ENCODE results near the gene FOXP1.

The FOXP1 gene

GRCh38 chr3:71258526-71258925 is 325.0 kb downstream of the FOXP1 start:
- H3K79me2 ChIP-seq (ENCODE audit: control insufficient read depth, low read length), result no peaks in the 10 kb centered on the region
- no peak overlapping the region for H3K4me2 ChIP-seq (ENCODE audit: low read length)
- no peak overlapping the region for H3K4me3 ChIP-seq (ENCODE audit: low read length)
- no peaks in the 10 kb centered on the region for H3F3A ChIP-seq (ENCODE audit: control insufficient read depth, insufficient read depth)
- no peaks in the 10 kb centered on the region for H3K36me3 ChIP-seq (ENCODE audit: control insufficient read depth, low read length)
- no peaks in the 10 kb centered on the region for H4K20me1 ChIP-seq (ENCODE audit: control insufficient read depth, insufficient read depth, low read depth, low read length)
- H3K9me2 ChIP-seq (replicated peaks; ENCODE audit: control insufficient read depth, low read length), result no peaks in the 10 kb centered on the region
- no peaks in the 10 kb centered on the region for H3K9me3 ChIP-seq (ENCODE audit: control insufficient read depth, insufficient read depth, low read length)
- H3K27me3 ChIP-seq (ENCODE audit: control insufficient read depth, low read length), result no peaks in the 10 kb centered on the region
- H3K27ac ChIP-seq (ENCODE audit: low read depth, low read length), result no peak overlapping the region
- TF ChIP-seq, protein P1, sequence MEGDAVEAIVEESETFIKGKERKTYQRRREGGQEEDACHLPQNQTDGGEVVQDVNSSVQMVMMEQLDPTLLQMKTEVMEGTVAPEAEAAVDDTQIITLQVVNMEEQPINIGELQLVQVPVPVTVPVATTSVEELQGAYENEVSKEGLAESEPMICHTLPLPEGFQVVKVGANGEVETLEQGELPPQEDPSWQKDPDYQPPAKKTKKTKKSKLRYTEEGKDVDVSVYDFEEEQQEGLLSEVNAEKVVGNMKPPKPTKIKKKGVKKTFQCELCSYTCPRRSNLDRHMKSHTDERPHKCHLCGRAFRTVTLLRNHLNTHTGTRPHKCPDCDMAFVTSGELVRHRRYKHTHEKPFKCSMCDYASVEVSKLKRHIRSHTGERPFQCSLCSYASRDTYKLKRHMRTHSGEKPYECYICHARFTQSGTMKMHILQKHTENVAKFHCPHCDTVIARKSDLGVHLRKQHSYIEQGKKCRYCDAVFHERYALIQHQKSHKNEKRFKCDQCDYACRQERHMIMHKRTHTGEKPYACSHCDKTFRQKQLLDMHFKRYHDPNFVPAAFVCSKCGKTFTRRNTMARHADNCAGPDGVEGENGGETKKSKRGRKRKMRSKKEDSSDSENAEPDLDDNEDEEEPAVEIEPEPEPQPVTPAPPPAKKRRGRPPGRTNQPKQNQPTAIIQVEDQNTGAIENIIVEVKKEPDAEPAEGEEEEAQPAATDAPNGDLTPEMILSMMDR (IDR thresholded peaks at IDR 0.05; ENCODE audit: low read depth, low read length, poor library complexity, severe bottlenecking), result no peak
- TF ChIP-seq EZH2phosphoT487 (IDR thresholded peaks at IDR 0.05; ENCODE audit: borderline replicate concordance, low read length), result no peak
- H3K4me1 ChIP-seq (ENCODE audit: control insufficient read depth, low read length), result no peaks in the 10 kb centered on the region

GRCh38 chr3:71258116-71258515 is 325.4 kb downstream of the FOXP1 start:
- no peak overlapping the region for H3K4me2 ChIP-seq (ENCODE audit: low read length)
- H3K27me3 ChIP-seq (ENCODE audit: control insufficient read depth, low read length), result no peaks in the 10 kb centered on the region
- no peaks in the 10 kb centered on the region for H3K4me1 ChIP-seq (ENCODE audit: control insufficient read depth, low read length)

GRCh38 chr3:71255498-71255897 is 328.0 kb downstream of the FOXP1 start:
- no peaks in the 10 kb centered on the region for H3K9me2 ChIP-seq (replicated peaks; ENCODE audit: control insufficient read depth, low read length)

More at GRCh38 chr3:71258116-71258515, 325.4 kb downstream of the FOXP1 start:
- Histone ChIP-seq H4K20me1 (ENCODE audit: control insufficient read depth, insufficient read depth, low read depth, low read length) (no peaks in the 10 kb centered on the region), H3K9me3 (ENCODE audit: control insufficient read depth, insufficient read depth, low read length) (no peaks in the 10 kb centered on the region), H3K4me3 (ENCODE audit: low read length) (no peak overlapping the region), H3K27ac (ENCODE audit: low read depth, low read length) (no peak overlapping the region), H3K9me2 (replicated peaks; ENCODE audit: control insufficient read depth, low read length) (no peaks in the 10 kb centered on the region), H3K79me2 (ENCODE audit: control insufficient read depth, low read length) (no peaks in the 10 kb centered on the region), H3F3A (ENCODE audit: control insufficient read depth, insufficient read depth) (no peaks in the 10 kb centered on the region), H3K36me3 (ENCODE audit: control insufficient read depth, low read length) (no peaks in the 10 kb centered on the region)
- TF ChIP-seq EZH2phosphoT487 (IDR thresholded peaks at IDR 0.05; ENCODE audit: borderline replicate concordance, low read length), result no peak

GRCh38 chr3:71254281-71255057 is 329.1 kb downstream of the FOXP1 start:
- Histone ChIP-seq H3K27ac (ENCODE audit: low read depth, low read length) (no peak overlapping the region), H3K79me2 (ENCODE audit: control insufficient read depth, low read length) (0 out of 2 replicates have a peak, but pooled peaks cover 3% of the 10 kb centered on the region), H3F3A (ENCODE audit: control insufficient read depth, insufficient read depth) (no peaks in the 10 kb centered on the region), H3K9me2 (replicated peaks; ENCODE audit: control insufficient read depth, low read length) (no peaks in the 10 kb centered on the region), H4K20me1 (ENCODE audit: control insufficient read depth, insufficient read depth, low read depth, low read length) (no peaks in the 10 kb centered on the region), H3K9me3 (ENCODE audit: control insufficient read depth, insufficient read depth, low read length) (no peaks in the 10 kb centered on the region), H3K27me3 (ENCODE audit: control insufficient read depth, low read length) (no peaks in the 10 kb centered on the region), H3K4me1 (ENCODE audit: control insufficient read depth, low read length) (no peaks in the 10 kb centered on the region), H3K36me3 (ENCODE audit: control insufficient read depth, low read length) (no peaks in the 10 kb centered on the region), H3K4me2 (ENCODE audit: low read length) (no peak overlapping the region), H3K4me3 (ENCODE audit: low read length) (no peak overlapping the region)
- no peak for TF ChIP-seq EZH2phosphoT487 (IDR thresholded peaks at IDR 0.05; ENCODE audit: borderline replicate concordance, low read length)
- TF ChIP-seq, protein P1 (IDR thresholded peaks at IDR 0.05; ENCODE audit: low read depth, low read length, poor library complexity, severe bottlenecking), result no peak

More at GRCh38 chr3:71255498-71255897, 328.0 kb downstream of the FOXP1 start:
- no peak overlapping the region for H3K4me3 ChIP-seq (ENCODE audit: low read length)
- TF ChIP-seq, protein P1 (IDR thresholded peaks at IDR 0.05; ENCODE audit: low read depth, low read length, poor library complexity, severe bottlenecking), result no peak
- no peak for TF ChIP-seq EZH2phosphoT487 (IDR thresholded peaks at IDR 0.05; ENCODE audit: borderline replicate concordance, low read length)
- no peaks in the 10 kb centered on the region for H3K4me1 ChIP-seq (ENCODE audit: control insufficient read depth, low read length)
- H4K20me1 ChIP-seq (ENCODE audit: control insufficient read depth, insufficient read depth, low read depth, low read length), result no peaks in the 10 kb centered on the region
- no peak overlapping the region for H3K4me2 ChIP-seq (ENCODE audit: low read length)
- no peaks in the 10 kb centered on the region for H3K27me3 ChIP-seq (ENCODE audit: control insufficient read depth, low read length)
- no peaks in the 10 kb centered on the region for H3F3A ChIP-seq (ENCODE audit: control insufficient read depth, insufficient read depth)
- H3K36me3 ChIP-seq (ENCODE audit: control insufficient read depth, low read length), result no peaks in the 10 kb centered on the region
- H3K79me2 ChIP-seq (ENCODE audit: control insufficient read depth, low read length), result no peaks in the 10 kb centered on the region
- no peaks in the 10 kb centered on the region for H3K9me3 ChIP-seq (ENCODE audit: control insufficient read depth, insufficient read depth, low read length)
- H3K27ac ChIP-seq (ENCODE audit: low read depth, low read length), result no peak overlapping the region
